K562 (cell line): ENCODE results near the gene FAM167B. TPM values are rescaled to one million over a fixed set of nuclear protein-coding genes. Genes with fewer than 3 reads are reported as not detected.
A peak's percentile ranks its signal among the peaks of the same experiment; 100 is the strongest.

Source experiments
- CC2D1A ChIP-seq: fragments of 450-650 bp; IDR thresholded peaks from 2 replicates; pipeline ENCODE4 v1.6.1; 2017; ENCODE audit warnings: mild to moderate bottlenecking
- ELF4 ChIP-seq: fragments of 450-650 bp; formaldehyde crosslinking; IDR thresholded peaks from 2 replicates; pipeline ENCODE4 v1.4.0; 2022; ENCODE audit warnings: missing genetic modification characterization
- FOXA1 ChIP-seq: fragments of 450-650 bp; IDR thresholded peaks from 2 replicates; pipeline ENCODE4 v1.6.1; 2016; ENCODE audit warnings: mild to moderate bottlenecking, borderline replicate concordance
- HDAC1 ChIP-seq, 2 experiments: fragments of 450-650 bp; IDR thresholded peaks; 2 replicates each; pipeline ENCODE4 v1.6.1; 2016 to 2017; ENCODE audit warnings: inconsistent platforms in 1 of 2, mild to moderate bottlenecking in 1 of 2, moderate library complexity in 1 of 2
- HEY1 ChIP-seq: fragments of 250-450 bp; sonication (Bioruptor Pico); IDR thresholded peaks from 2 replicates; pipeline ENCODE4 v1.5.0; 2020; ENCODE audit warnings: mild to moderate bottlenecking, moderate library complexity, borderline replicate concordance
- RB1 ChIP-seq: fragments of 450-650 bp; IDR thresholded peaks from 2 replicates; pipeline ENCODE4 v1.6.1; 2017; ENCODE audit warnings: low read depth, mild to moderate bottlenecking
- SOX6 ChIP-seq: fragments of 450-650 bp; IDR thresholded peaks from 2 replicates; pipeline ENCODE4 v1.6.1; 2014; ENCODE audit warnings: mild to moderate bottlenecking
- SPI1 ChIP-seq: IDR thresholded peaks from 2 replicates; pipeline ENCODE4 v1.6.1; 2011; ENCODE audit warnings: low read depth, low read length, control low read depth, borderline replicate concordance
- TEAD1 ChIP-seq, 2 experiments: fragments of 450-650 bp in 1 of 2; sonication (generic) in 1 of 2; formaldehyde crosslinking; IDR thresholded peaks; 2 replicates each; pipeline versions ENCODE4 v1.4.0 to v1.8.0; 2020 to 2022; ENCODE audit warnings: mild to moderate bottlenecking in 2 of 2, missing genetic modification reagents in 1 of 2
- U2AF2 ChIP-seq: fragments of 200-400 bp; formaldehyde crosslinking; optimal IDR thresholded peaks from 2 replicates; pipeline ENCODE3; 2017; ENCODE audit warnings: low read depth, mild to moderate bottlenecking, low read length
- ZFPM2 ChIP-seq: fragments of 250-450 bp; sonication (Bioruptor Pico); IDR thresholded peaks from 2 replicates; pipeline ENCODE4 v1.5.1; 2022; ENCODE audit warnings: mild to moderate bottlenecking
- polyA plus RNA-seq, 8 experiments: library from polyadenylated mRNA; depleted of rRNA in 4 of 8; stranded (reverse) in 5 of 8; unstranded in 3 of 8; fragments of >200 nt; fragmentation: Nextera tagmentation in 2 of 8; fragmentation: Illumina TruSeq in 1 of 8; extraction: Ambion mirVana in 2 of 8; extraction: Trizol in 1 of 8; gene quantifications; 2 replicates each; pipeline versions ENCODE4 v1.2.1 to v1.2.3, GENCODE V29; 2011 to 2014; ENCODE audit warnings: inconsistent platforms in 1 of 8, missing spikeins in 1 of 8
- total RNA-seq, 7 experiments: library from RNA; depleted of rRNA in 6 of 7; stranded (reverse); fragments of >200 nt in 6 of 7; fragmentation: Illumina TruSeq in 2 of 7; extraction: Trizol in 2 of 7; gene quantifications; 2 replicates each; pipeline versions ENCODE4 v1.2.1 to v1.2.3, GENCODE V29; 2011 to 2021; ENCODE audit warnings: low replicate concordance in 1 of 7
- TF ChIP-seq, protein P1 (sequence below): sonication (generic); IDR thresholded peaks from 2 replicates; pipeline ENCODE4 v1.6.1; 2016
- TF ChIP-seq, protein P2 (sequence below), 2 experiments: fragments of 450-650 bp; IDR thresholded peaks; 2 replicates each; pipeline ENCODE4 v1.6.1; 2016; ENCODE audit warnings: mild to moderate bottlenecking in 2 of 2, borderline replicate concordance in 1 of 2, low read depth in 1 of 2, moderate library complexity in 1 of 2
- TF ChIP-seq, protein P3 (sequence below): fragments of 450-650 bp; formaldehyde crosslinking; IDR thresholded peaks from 2 replicates; pipeline ENCODE4 v1.4.0; 2020; ENCODE audit warnings: mild to moderate bottlenecking, mixed read lengths

The FAM167B gene
- total and polyA plus RNA-seq, 9 of the 15 experiments (the other 6 are each of a cell fraction or from before 2014, with no cell fraction given): not detected

DNA sequence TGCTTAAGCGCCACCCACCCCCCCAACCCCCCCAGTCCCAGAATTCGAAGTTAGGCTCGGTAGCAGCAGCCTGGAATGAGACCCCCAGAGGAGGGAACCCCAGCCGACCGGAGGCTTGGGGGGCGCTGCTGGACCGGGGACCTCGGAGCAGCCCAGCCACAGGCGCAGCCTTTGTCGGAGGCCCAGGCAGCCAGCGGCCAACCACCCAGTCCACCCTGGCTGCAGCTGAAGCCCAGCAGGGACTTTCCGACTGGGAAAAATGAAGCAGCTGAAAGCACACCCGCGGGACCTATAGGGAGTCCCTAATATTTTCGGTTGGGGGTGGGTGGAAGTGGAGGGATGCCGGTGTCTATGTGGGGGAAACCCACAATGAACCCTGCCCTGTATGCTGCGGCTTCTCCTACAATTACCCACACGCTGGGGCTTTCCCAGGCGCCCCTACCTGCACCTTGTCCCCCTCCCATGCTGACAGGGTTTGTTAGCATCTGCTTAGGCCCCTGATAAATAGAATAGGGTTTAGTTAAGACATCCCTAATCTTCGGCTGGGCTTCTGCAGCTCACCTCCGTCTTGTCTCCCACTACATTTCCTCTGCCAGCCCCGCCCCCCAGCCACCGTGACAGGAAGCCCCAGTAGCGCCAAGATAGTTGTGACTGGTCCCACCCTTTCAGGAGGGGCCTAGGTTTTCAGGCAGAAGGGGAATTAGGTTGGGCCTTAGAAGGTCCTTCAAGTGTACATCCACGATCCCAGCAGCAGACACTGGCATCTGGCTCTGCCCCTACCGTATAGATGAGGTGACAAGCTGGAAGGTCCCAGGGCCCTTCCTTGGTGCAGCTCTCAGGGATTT is 45.8 kb upstream of the FAM167B start (continued):
- TF ChIP-seq, protein P1, sequence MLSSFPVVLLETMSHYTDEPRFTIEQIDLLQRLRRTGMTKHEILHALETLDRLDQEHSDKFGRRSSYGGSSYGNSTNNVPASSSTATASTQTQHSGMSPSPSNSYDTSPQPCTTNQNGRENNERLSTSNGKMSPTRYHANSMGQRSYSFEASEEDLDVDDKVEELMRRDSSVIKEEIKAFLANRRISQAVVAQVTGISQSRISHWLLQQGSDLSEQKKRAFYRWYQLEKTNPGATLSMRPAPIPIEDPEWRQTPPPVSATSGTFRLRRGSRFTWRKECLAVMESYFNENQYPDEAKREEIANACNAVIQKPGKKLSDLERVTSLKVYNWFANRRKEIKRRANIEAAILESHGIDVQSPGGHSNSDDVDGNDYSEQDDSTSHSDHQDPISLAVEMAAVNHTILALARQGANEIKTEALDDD: no peak; the same call in 1 of the 2 replicates
- TF ChIP-seq, protein P2, sequence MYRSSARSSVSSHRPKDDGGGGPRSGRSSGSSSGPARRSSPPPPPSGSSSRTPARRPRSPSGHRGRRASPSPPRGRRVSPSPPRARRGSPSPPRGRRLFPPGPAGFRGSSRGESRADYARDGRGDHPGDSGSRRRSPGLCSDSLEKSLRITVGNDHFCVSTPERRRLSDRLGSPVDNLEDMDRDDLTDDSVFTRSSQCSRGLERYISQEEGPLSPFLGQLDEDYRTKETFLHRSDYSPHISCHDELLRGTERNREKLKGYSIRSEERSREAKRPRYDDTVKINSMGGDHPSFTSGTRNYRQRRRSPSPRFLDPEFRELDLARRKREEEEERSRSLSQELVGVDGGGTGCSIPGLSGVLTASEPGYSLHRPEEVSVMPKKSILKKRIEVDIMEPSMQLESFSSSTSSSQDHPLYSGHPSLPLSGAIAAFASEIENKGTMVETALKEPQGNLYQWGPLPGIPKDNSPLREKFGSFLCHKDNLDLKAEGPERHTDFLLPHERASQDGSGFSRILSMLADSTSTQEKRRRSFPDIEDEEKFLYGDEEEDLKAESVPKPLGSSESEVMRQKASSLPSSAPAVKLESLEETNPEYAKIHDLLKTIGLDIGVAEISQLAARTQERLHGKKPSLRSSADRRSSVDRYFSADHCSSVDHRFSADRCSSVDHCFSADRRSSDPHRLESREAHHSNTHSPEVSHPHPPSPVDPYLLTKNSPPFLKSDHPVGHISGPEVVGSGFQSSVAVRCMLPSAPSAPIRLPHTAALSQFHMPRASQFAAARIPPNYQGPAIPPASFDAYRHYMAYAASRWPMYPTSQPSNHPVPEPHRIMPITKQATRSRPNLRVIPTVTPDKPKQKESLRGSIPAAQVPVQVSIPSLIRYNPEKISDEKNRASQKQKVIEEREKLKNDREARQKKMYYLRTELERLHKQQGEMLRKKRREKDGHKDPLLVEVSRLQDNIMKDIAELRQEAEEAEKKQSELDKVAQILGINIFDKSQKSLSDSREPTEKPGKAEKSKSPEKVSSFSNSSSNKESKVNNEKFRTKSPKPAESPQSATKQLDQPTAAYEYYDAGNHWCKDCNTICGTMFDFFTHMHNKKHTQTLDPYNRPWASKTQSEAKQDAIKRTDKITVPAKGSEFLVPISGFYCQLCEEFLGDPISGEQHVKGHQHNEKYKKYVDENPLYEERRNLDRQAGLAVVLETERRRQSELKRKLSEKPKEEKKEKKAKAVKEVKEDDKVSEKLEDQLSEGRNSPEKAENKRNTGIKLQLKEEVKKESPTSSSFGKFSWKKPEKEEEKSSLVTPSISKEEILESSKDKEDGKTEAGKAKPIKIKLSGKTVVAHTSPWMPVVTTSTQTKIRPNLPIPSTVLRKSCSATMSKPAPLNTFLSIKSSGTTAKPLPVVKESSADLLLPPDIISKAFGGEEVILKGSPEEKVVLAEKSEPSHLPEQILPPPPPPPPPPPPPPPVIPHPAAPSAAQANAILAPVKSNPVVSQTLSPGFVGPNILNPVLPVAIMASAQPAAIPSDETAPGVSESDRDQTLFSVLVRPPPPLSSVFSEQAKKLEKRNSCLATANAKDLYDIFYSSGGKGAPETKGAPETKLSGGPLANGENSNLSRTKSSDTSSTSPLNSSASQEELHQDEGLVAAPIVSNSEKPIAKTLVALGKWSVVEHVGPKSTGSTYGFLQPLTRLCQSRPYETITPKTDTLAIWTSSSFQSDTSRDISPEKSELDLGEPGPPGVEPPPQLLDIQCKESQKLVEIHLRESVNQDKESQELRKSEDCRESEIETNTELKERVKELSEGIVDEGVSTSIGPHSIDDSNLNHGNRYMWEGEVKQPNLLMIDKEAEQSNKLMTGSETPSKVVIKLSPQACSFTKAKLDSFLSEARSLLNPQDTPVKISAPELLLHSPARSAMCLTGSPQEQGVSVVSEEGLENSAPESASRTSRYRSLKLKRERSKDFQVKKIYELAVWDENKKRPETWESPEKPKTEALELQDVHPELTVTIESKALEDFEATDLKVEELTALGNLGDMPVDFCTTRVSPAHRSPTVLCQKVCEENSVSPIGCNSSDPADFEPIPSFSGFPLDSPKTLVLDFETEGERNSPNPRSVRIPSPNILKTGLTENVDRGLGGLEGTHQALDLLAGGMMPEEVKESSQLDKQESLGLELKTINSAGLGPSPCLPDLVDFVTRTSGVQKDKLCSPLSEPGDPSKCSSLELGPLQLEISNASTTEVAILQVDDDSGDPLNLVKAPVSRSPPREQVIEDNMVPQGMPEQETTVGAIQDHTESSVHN (IDR thresholded peaks at IDR 0.05; ENCODE audit: borderline replicate concordance in 1 of 2, low read depth in 1 of 2): no peak
- no peak for TF ChIP-seq U2AF2
- TF ChIP-seq RB1: 0 out of 2 replicates have a peak, but pooled peaks have one; percentile 2
- TF ChIP-seq, protein P3, sequence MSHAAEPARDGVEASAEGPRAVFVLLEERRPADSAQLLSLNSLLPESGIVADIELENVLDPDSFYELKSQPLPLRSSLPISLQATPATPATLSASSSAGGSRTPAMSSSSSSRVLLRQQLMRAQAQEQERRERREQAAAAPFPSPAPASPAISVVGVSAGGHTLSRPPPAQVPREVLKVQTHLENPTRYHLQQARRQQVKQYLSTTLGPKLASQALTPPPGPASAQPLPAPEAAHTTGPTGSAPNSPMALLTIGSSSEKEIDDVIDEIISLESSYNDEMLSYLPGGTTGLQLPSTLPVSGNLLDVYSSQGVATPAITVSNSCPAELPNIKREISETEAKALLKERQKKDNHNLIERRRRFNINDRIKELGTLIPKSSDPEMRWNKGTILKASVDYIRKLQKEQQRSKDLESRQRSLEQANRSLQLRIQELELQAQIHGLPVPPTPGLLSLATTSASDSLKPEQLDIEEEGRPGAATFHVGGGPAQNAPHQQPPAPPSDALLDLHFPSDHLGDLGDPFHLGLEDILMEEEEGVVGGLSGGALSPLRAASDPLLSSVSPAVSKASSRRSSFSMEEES (CRISPR knock-in tag): no peak
- no peak for TF ChIP-seq CC2D1A
- TF ChIP-seq FOXA1: no peak
- no peak for TF ChIP-seq ZFPM2 (CRISPR knock-in tag)
- peak in 1 of 2 experiments; percentile 38; a peak in 2 of 4 replicates for TF ChIP-seq HDAC1 (IDR thresholded peaks at IDR 0.05)
- TF ChIP-seq HEY1 (CRISPR knock-in tag): no peak
- TF ChIP-seq SPI1: peak; percentile 55; the same call in 1 of the 2 replicates
- TF ChIP-seq ELF4 (CRISPR knock-in tag): no peak
- no peak for TF ChIP-seq SOX6
- no peak for TF ChIP-seq TEAD1 (CRISPR knock-in tag; IDR thresholded peaks at IDR 0.05)
